Uterus (tissue), 2 donors: ENCODE measurements around the gene JPT2.

Source experiments
- POLR2A ChIP-seq, 2 donors: fragments of 450-650 bp; IDR thresholded peaks; one replicate each; pipeline ENCODE4 v1.6.1; 2016; ENCODE audit warnings: antibody characterized with exemption in 2 of 2, mild to moderate bottlenecking in 1 of 2, moderate library complexity in 1 of 2
- TF ChIP-seq, protein P1 (sequence below), 4 experiments: fragments of 200-600 bp in 2 of 4; fragments of 450-650 bp in 2 of 4; sonication (generic) in 2 of 4; IDR thresholded peaks; one replicate each; pipeline ENCODE4 v1.5.1; 2016 to 2019; ENCODE audit warnings: antibody characterized with exemption in 4 of 4, mild to moderate bottlenecking in 2 of 4, moderate library complexity in 1 of 4

GRCh38 chr16:1747934-1748333, 69.9 kb downstream of the JPT2 start:
- TF ChIP-seq, protein P1, sequence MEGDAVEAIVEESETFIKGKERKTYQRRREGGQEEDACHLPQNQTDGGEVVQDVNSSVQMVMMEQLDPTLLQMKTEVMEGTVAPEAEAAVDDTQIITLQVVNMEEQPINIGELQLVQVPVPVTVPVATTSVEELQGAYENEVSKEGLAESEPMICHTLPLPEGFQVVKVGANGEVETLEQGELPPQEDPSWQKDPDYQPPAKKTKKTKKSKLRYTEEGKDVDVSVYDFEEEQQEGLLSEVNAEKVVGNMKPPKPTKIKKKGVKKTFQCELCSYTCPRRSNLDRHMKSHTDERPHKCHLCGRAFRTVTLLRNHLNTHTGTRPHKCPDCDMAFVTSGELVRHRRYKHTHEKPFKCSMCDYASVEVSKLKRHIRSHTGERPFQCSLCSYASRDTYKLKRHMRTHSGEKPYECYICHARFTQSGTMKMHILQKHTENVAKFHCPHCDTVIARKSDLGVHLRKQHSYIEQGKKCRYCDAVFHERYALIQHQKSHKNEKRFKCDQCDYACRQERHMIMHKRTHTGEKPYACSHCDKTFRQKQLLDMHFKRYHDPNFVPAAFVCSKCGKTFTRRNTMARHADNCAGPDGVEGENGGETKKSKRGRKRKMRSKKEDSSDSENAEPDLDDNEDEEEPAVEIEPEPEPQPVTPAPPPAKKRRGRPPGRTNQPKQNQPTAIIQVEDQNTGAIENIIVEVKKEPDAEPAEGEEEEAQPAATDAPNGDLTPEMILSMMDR (IDR thresholded peaks at IDR 0.05) = no peak
- TF ChIP-seq POLR2A (IDR thresholded peaks at IDR 0.05) = no peak
